Amniotic stem cell (primary cell): ENCODE results near the gene EMP2.
"Not testable (repeated sequence)": the region's sequence is repeated elsewhere in the genome, so short reads cannot be mapped to it uniquely, and the experiment has no call there.

Experiments used
- DNase-seq: peaks from one replicate; lab custom pipeline; 2025; lab: John Stamatoyannopoulos, UW

The EMP2 gene

GRCh38 chr16:10579965-10580882 lies at the start of gene EMP2:
EMP2 (minus strand) TSS chr16:10580598; CDS start chr16:10547617, 32,981 bp downstream.
- peak; percentile 43 for DNase-seq

- no peak for DNase-seq
Measured at GRCh38 chr16:10629592-10629963, 49.2 kb upstream of the EMP2 start.

- DNase-seq: no peak
Measured at GRCh38 chr16:10625595-10626357, 45.4 kb upstream of the EMP2 start.

- DNase-seq: no peak
Measured at GRCh38 chr16:10624527-10624926, 44.1 kb upstream of the EMP2 start.

GRCh38 chr16:10623059-10623458 lies 42.7 kb upstream of the EMP2 start:
- DNase-seq: no peak

- no peak for DNase-seq
Measured at GRCh38 chr16:10622036-10622921, 41.9 kb upstream of the EMP2 start.

GRCh38 chr16:10621216-10621949 lies 41.0 kb upstream of the EMP2 start:
- DNase-seq: not testable (repeated sequence)

- DNase-seq: no peak
Measured at GRCh38 chr16:10620120-10620519, 39.7 kb upstream of the EMP2 start.

- DNase-seq: no peak
Measured at GRCh38 chr16:10619271-10619849, 39.0 kb upstream of the EMP2 start.

- no peak for DNase-seq
Measured at GRCh38 chr16:10618710-10619209, 38.4 kb upstream of the EMP2 start.

GRCh38 chr16:10617662-10618420 lies 37.4 kb upstream of the EMP2 start:
- DNase-seq: no peak

- no peak for DNase-seq
Measured at GRCh38 chr16:10616756-10617640, 36.6 kb upstream of the EMP2 start.

GRCh38 chr16:10616419-10616755 lies 36.0 kb upstream of the EMP2 start:
- DNase-seq: no peak

GRCh38 chr16:10614685-10615084 lies 34.3 kb upstream of the EMP2 start:
- DNase-seq: no peak

- DNase-seq: no peak
Measured at GRCh38 chr16:10613785-10614485, 33.5 kb upstream of the EMP2 start.

- no peak for DNase-seq
Measured at GRCh38 chr16:10612649-10613179, 32.3 kb upstream of the EMP2 start.

GRCh38 chr16:10611825-10612342 lies 31.5 kb upstream of the EMP2 start:
- no peak for DNase-seq
